Measurements from ENCODE around the gene KATNBL1. TPM values are rescaled to one million over a fixed set of nuclear protein-coding genes. Genes with fewer than 3 reads are reported as not detected.

KATNBL1 gene
- total RNA-seq, 1 donor from 2014 or later = 50.3 TPM

- no peaks in the 10 kb centered on the region for H3K27me3 ChIP-seq
- H3K27ac ChIP-seq = no peak overlapping the region
- no peaks in the 10 kb centered on the region for H3K9me3 ChIP-seq
- no peaks in the 10 kb centered on the region for H3K36me3 ChIP-seq
- no peak for DNase-seq (ENCODE audit: extremely low spot score in 2 of 2)
- peaks cover 7% of the 10 kb centered on the region for H3K4me1 ChIP-seq
- intact Hi-C loops (cut with DNase I) = no loop called here
- H3K4me3 ChIP-seq = no peak overlapping the region
- TF ChIP-seq, protein P1, sequence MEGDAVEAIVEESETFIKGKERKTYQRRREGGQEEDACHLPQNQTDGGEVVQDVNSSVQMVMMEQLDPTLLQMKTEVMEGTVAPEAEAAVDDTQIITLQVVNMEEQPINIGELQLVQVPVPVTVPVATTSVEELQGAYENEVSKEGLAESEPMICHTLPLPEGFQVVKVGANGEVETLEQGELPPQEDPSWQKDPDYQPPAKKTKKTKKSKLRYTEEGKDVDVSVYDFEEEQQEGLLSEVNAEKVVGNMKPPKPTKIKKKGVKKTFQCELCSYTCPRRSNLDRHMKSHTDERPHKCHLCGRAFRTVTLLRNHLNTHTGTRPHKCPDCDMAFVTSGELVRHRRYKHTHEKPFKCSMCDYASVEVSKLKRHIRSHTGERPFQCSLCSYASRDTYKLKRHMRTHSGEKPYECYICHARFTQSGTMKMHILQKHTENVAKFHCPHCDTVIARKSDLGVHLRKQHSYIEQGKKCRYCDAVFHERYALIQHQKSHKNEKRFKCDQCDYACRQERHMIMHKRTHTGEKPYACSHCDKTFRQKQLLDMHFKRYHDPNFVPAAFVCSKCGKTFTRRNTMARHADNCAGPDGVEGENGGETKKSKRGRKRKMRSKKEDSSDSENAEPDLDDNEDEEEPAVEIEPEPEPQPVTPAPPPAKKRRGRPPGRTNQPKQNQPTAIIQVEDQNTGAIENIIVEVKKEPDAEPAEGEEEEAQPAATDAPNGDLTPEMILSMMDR (IDR thresholded peaks at IDR 0.05) = no peak
- TF ChIP-seq POLR2AphosphoS5 (IDR thresholded peaks at IDR 0.05; ENCODE audit: insufficient read depth in 1 of 2, low read depth in 1 of 2) (no peak), POLR2A (IDR thresholded peaks at IDR 0.05) (no peak)
Observed at GRCh38 chr15:34107315-34107714, 102.6 kb downstream of the KATNBL1 start.

GRCh38 chr15:34106423-34106822 lies 103.5 kb downstream of the KATNBL1 start:
- Histone ChIP-seq H3K27me3 (no peaks in the 10 kb centered on the region), H3K4me1 (peaks cover 7% of the 10 kb centered on the region), H3K36me3 (no peaks in the 10 kb centered on the region), H3K4me3 (no peak overlapping the region), H3K27ac (no peak overlapping the region), H3K9me3 (no peaks in the 10 kb centered on the region)
- TF ChIP-seq POLR2A (IDR thresholded peaks at IDR 0.05) (no peak), POLR2AphosphoS5 (IDR thresholded peaks at IDR 0.05; ENCODE audit: insufficient read depth in 1 of 2, low read depth in 1 of 2) (no peak)
- TF ChIP-seq, protein P1 (IDR thresholded peaks at IDR 0.05) = no peak
- no peak for DNase-seq (ENCODE audit: extremely low spot score in 2 of 2)
- intact Hi-C loops (cut with DNase I) = no loop called here

DNA sequence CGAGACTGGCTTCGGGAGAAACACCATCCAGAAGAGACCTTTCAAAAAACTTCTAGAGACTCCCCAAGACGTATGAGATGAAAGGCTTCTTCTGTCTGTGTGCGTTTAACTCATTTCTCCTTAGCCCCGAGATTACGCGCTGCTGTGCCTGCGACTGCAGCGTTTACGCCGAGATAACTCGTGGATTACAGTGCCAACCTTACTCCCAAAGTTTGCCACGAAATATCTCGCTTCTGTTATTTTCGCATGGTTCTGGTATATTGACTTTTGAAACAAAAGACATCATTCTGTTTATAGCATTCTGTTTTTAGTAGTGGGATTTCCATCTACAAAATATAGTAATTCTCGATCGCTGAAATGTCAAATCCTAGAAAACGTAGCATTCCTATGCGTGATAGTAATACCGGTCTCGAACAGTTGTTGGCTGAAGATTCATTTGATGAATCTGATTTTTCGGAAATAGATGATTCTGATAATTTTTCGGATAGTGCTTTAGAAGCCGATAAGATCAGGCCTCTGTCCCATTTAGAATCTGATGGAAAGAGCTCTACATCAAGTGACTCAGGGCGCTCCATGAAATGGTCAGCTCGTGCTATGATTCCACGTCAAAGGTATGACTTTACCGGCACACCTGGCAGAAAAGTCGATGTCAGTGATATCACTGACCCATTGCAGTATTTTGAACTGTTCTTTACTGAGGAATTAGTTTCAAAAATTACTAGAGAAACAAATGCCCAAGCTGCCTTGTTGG lies 107.5 kb downstream of the KATNBL1 start:
- peaks cover 27% of the 10 kb centered on the region for H3K4me1 ChIP-seq
- H3K9me3 ChIP-seq = no peaks in the 10 kb centered on the region
- peak in 1 of 2 donors; percentile 36 for TF ChIP-seq POLR2A (IDR thresholded peaks at IDR 0.05)
- TF ChIP-seq POLR2AphosphoS5 (IDR thresholded peaks at IDR 0.05; ENCODE audit: insufficient read depth in 1 of 2, low read depth in 1 of 2) = no peak
- H3K36me3 ChIP-seq = no peaks in the 10 kb centered on the region
- H3K27me3 ChIP-seq = no peaks in the 10 kb centered on the region
- H3K27ac ChIP-seq = peak overlapping the region; percentile 59
- H3K4me3 ChIP-seq = peak overlapping the region; percentile 85 to 98
- DNase-seq (ENCODE audit: extremely low spot score in 2 of 2) = no peak
- intact Hi-C loops (cut with DNase I) = loop anchor here (5.0 kb wide), 1 partner anchor 110 kb away; the partner anchor contains the start of gene KATNBL1

GRCh38 chr15:34101366-34102174 lies 108.3 kb downstream of the KATNBL1 start, which contains the start of the genes EMC7 and PGBD4:
Gene EMC7, minus strand, starts transcription at chr15:34101862. Its CDS starts 23 bp downstream, at chr15:34101839.
Gene PGBD4, plus strand, starts transcription at chr15:34102083. Its CDS starts 449 bp downstream, at chr15:34102532.
- no peak for TF ChIP-seq POLR2A (IDR thresholded peaks at IDR 0.05)
- peak; percentile 88 to 98 for TF ChIP-seq POLR2AphosphoS5 (IDR thresholded peaks at IDR 0.05; ENCODE audit: insufficient read depth in 1 of 2, low read depth in 1 of 2)
- TF ChIP-seq, protein P1 (IDR thresholded peaks at IDR 0.05) = peak in 1 of 3 experiments; percentile 9
- peak within 1 kb of the TSS; percentile 85 to 98 for H3K4me3 ChIP-seq
- intact Hi-C loops (cut with DNase I) = loop anchor here (5.0 kb wide), 1 partner anchor 111 kb away; the partner anchor contains the start of gene KATNBL1

DNA sequence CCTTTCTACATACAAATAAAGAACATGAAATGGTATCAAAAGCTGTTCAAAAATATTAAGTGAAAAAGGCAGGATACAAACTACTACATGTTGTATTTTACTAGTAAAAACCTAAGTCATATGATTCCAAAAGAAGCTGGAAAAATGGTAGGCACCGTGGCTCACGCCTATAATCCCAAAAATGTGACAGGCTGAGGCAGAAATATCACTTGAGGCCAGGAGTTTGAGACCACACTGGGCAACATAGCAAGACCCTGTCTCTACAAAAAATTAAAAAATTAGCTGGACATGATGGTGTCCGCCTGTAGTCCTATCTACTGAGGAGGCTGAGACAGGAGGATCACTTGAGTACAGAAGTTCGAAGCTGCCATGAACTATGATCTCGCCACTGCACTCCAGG lies 110.0 kb downstream of the KATNBL1 start:
- intact Hi-C loops (cut with DNase I) = loop anchor here (5.0 kb wide), 1 partner anchor 112 kb away; the partner anchor contains the start of gene KATNBL1
- H3K27me3 ChIP-seq = no peaks in the 10 kb centered on the region
- H3K27ac ChIP-seq = no peak overlapping the region
- no peak for DNase-seq (ENCODE audit: extremely low spot score in 2 of 2)
- peaks cover 27% of the 10 kb centered on the region for H3K4me1 ChIP-seq
- peaks cover 0 to 12% of the 10 kb centered on the region in 2 donors for H3K36me3 ChIP-seq
- H3K4me3 ChIP-seq = no peak overlapping the region
- no peaks in the 10 kb centered on the region for H3K9me3 ChIP-seq
- TF ChIP-seq POLR2A (IDR thresholded peaks at IDR 0.05) (no peak), POLR2AphosphoS5 (IDR thresholded peaks at IDR 0.05; ENCODE audit: insufficient read depth in 1 of 2, low read depth in 1 of 2) (no peak)
- TF ChIP-seq, protein P1 (IDR thresholded peaks at IDR 0.05) = no peak

More at GRCh38 chr15:34101366-34102174, 108.3 kb downstream of the KATNBL1 start, which contains the start of the genes EMC7 and PGBD4:
- peaks cover 27% of the 10 kb centered on the region for H3K4me1 ChIP-seq
- H3K9me3 ChIP-seq = no peaks in the 10 kb centered on the region
- H3K36me3 ChIP-seq = no peaks in the 10 kb centered on the region
- peak; percentile 98 to 100 for DNase-seq (ENCODE audit: extremely low spot score in 2 of 2)
- H3K27ac ChIP-seq = peak within 1 kb of the TSS; percentile 59
- no peaks in the 10 kb centered on the region for H3K27me3 ChIP-seq

Measured in vagina (tissue), 2 donors.